Natural killer cell (primary cell): ENCODE measurements around the gene CERS1. TPM values are rescaled to one million over a fixed set of nuclear protein-coding genes. Genes with fewer than 3 reads are reported as not detected.
A peak's percentile ranks its signal among the peaks of the same experiment; 100 is the strongest.
"Not testable (repeated sequence)": the region's sequence is repeated elsewhere in the genome, so short reads cannot be mapped to it uniquely, and the experiment has no call there.

Source experiments
- ATAC-seq, 3 donors: fragments of 150-1000 bp in 2 of 3; fragments of 200-7000 bp in 1 of 3; cut with Tn5 transposase; 1 replicate in 1 of 3; 2 replicates in 2 of 3; pipeline ENCODE4 v1.10.0; 2021; ENCODE audit warnings: mild to moderate bottlenecking in 2 of 3, moderate library complexity in 2 of 3
- DNase-seq, 2 donors: peaks; one replicate each; pipeline versions ENCODE4 v3.0.0 to v3.0.0-alpha.2; 2013 to 2021; ENCODE audit warnings: mixed read lengths in 1 of 2
- H3K27ac ChIP-seq: one replicate; pipeline ENCODE4 v1.5.1; 2013; ENCODE audit warnings: mild to moderate bottlenecking, low read length
- H3K27me3 ChIP-seq: one replicate; pipeline ENCODE4 v1.6.1; 2013; ENCODE audit warnings: low read length; ENCODE audit not compliant: control insufficient read depth, insufficient read depth
- H3K36me3 ChIP-seq: one replicate; pipeline ENCODE4 v1.6.1; 2013; ENCODE audit warnings: low read length; ENCODE audit not compliant: control insufficient read depth, insufficient read depth
- H3K4me1 ChIP-seq: one replicate; pipeline ENCODE4 v1.6.1; 2013; ENCODE audit warnings: low read length; ENCODE audit not compliant: control insufficient read depth, insufficient read depth
- H3K4me3 ChIP-seq: one replicate; pipeline ENCODE4 v1.5.1; 2013; ENCODE audit warnings: low read length
- H3K9me3 ChIP-seq: one replicate; pipeline ENCODE4 v1.6.1; 2013; ENCODE audit warnings: low read length; ENCODE audit not compliant: control insufficient read depth, insufficient read depth
- H3K27ac Mint-ChIP-seq, 2 donors: one replicate each; pipeline ENCODE4 v1.8.0; 2022; ENCODE audit warnings: mild to moderate bottlenecking in 2 of 2, mixed read lengths in 2 of 2, moderate library complexity in 1 of 2
- H3K27me3 Mint-ChIP-seq, 2 donors: one replicate each; pipeline ENCODE4 v1.8.0; 2022; ENCODE audit warnings: low read depth in 2 of 2, mixed read lengths in 2 of 2
- H3K36me3 Mint-ChIP-seq: one replicate; pipeline ENCODE4 v1.8.0; 2022; ENCODE audit warnings: mixed read lengths
- H3K4me1 Mint-ChIP-seq, 2 donors: one replicate each; pipeline ENCODE4 v1.8.0; 2022; ENCODE audit warnings: mixed read lengths in 2 of 2
- H3K4me3 Mint-ChIP-seq: one replicate; pipeline ENCODE4 v1.8.0; 2022; ENCODE audit warnings: mild to moderate bottlenecking, moderate library complexity, mixed read lengths
- H3K9me3 Mint-ChIP-seq, 2 donors: one replicate each; pipeline ENCODE4 v1.8.0; 2022; ENCODE audit warnings: mixed read lengths in 2 of 2
- CTCF ChIP-seq: fragments of 200-600 bp; IDR thresholded peaks from one replicate; pipeline ENCODE4 v1.8.0; 2022; ENCODE audit warnings: antibody characterized with exemption
- WGBS: methylation state at CpG from one replicate; pipeline ENCODE4 v1.1.7; 2013; ENCODE audit warnings: missing lambda C conversion rate; ENCODE audit not compliant: insufficient coverage; 5-methylcytosine and 5-hydroxymethylcytosine counted together
- intact Hi-C: fragments of 100-400 bp; cut with micrococcal nuclease; formaldehyde crosslinking; loops from one replicate; pipeline ENCODE4 v1.14.2; 2022
- total RNA-seq, 4 donors: library from RNA; stranded (reverse); fragments of 120-200 nt in 1 of 4; gene quantifications; one replicate each; pipeline versions ENCODE4 v1.2.3 to v1.2.4, GENCODE V29; 2013 to 2022

Gene CERS1
- total RNA-seq, 3 donors from 2014 or later (not counting 1 experiment from before 2014, with no cell fraction given), result not detected

- Mint-ChIP-seq H3K4me3 (no peak overlapping the region), H3K4me1 (peaks cover 0 to 5% of the 10 kb centered on the region in 2 donors), H3K36me3 (no peaks in the 10 kb centered on the region), H3K27ac (peak overlapping the region; percentile 32 to 41), H3K27me3 (no peaks in the 10 kb centered on the region), H3K9me3 (no peaks in the 10 kb centered on the region)
- Histone ChIP-seq H3K4me1 (no peaks in the 10 kb centered on the region), H3K4me3 (no peak overlapping the region), H3K27ac (no peak overlapping the region), H3K9me3 (no peaks in the 10 kb centered on the region), H3K27me3 (no peaks in the 10 kb centered on the region), H3K36me3 (peaks cover 49% of the 10 kb centered on the region)
- intact Hi-C loops, result no loop called here
- no peak for TF ChIP-seq CTCF
- ATAC-seq (peak in 1 of 3 donors; percentile 1), DNase-seq (no peak)
- 99% methylated on average over 8 of the region's 8 CpGs for whole genome bisulfite sequencing
These were observed 9.1 kb upstream of the CERS1 start for GRCh38 chr19:18905058-18905456.

- peaks cover 51% of the 10 kb centered on the region for H3K36me3 ChIP-seq
- H3K4me3 Mint-ChIP-seq, result no peak overlapping the region
- H3K27me3 Mint-ChIP-seq, result no peaks in the 10 kb centered on the region
- H3K4me1 Mint-ChIP-seq, result no peaks in the 10 kb centered on the region
- ATAC-seq (peak in 1 of 3 donors; percentile 4), DNase-seq (no peak)
- intact Hi-C loops, result no loop called here
- no peaks in the 10 kb centered on the region for H3K4me1 ChIP-seq
- H3K4me3 ChIP-seq, result no peak overlapping the region
- H3K27ac Mint-ChIP-seq, result peak overlapping the region; percentile 32 to 41
- H3K27me3 ChIP-seq, result no peaks in the 10 kb centered on the region
- no peaks in the 10 kb centered on the region for H3K9me3 ChIP-seq
- WGBS, result 97% methylated on average over 25 of the region's 25 CpGs
- no peak overlapping the region for H3K27ac ChIP-seq
- no peaks in the 10 kb centered on the region for H3K36me3 Mint-ChIP-seq
- no peaks in the 10 kb centered on the region for H3K9me3 Mint-ChIP-seq
- TF ChIP-seq CTCF, result no peak
These were observed 8.5 kb upstream of the CERS1 start for GRCh38 chr19:18904334-18905057.

- H3K9me3 Mint-ChIP-seq, result no peaks in the 10 kb centered on the region
- no peaks in the 10 kb centered on the region for H3K27me3 ChIP-seq
- no peaks in the 10 kb centered on the region for H3K4me1 Mint-ChIP-seq
- TF ChIP-seq CTCF, result no peak
- no peak overlapping the region for H3K4me3 ChIP-seq
- no peak overlapping the region for H3K4me3 Mint-ChIP-seq
- intact Hi-C loops, result no loop called here
- H3K27ac ChIP-seq, result no peak overlapping the region
- WGBS, result 93% methylated on average over 29 of the region's 29 CpGs
- no peaks in the 10 kb centered on the region for H3K36me3 Mint-ChIP-seq
- no peaks in the 10 kb centered on the region for H3K9me3 ChIP-seq
- H3K27me3 Mint-ChIP-seq, result no peaks in the 10 kb centered on the region
- no peaks in the 10 kb centered on the region for H3K4me1 ChIP-seq
- ATAC-seq (peak in 1 of 3 donors; percentile 25), DNase-seq (peak in 1 of 2 donors; percentile 6)
- peaks cover 52% of the 10 kb centered on the region for H3K36me3 ChIP-seq
- no peak overlapping the region for H3K27ac Mint-ChIP-seq
These were observed 7.4 kb upstream of the CERS1 start for GRCh38 chr19:18903156-18904037.

GRCh38 chr19:18902519-18902918 is 6.6 kb upstream of the CERS1 start:
- H3K4me1 Mint-ChIP-seq, H3K9me3 ChIP-seq, H3K27me3 ChIP-seq, ATAC-seq, H3K27ac ChIP-seq, DNase-seq, H3K27me3 Mint-ChIP-seq, H3K4me1 ChIP-seq, H3K9me3 Mint-ChIP-seq, H3K4me3 ChIP-seq, H3K27ac Mint-ChIP-seq, H3K36me3 Mint-ChIP-seq, intact Hi-C loops: not testable (repeated sequence)
- peak overlapping the region; percentile 25 for H3K4me3 Mint-ChIP-seq
- WGBS, result 98% methylated on average over 3 of the region's 5 CpGs
- H3K36me3 ChIP-seq, result peaks cover 47% of the 10 kb centered on the region
